Progenitor cell of endocrine pancreas (in vitro differentiated cells): ENCODE data around the gene FOXM1. TPM values are rescaled to one million over a fixed set of nuclear protein-coding genes. Genes with fewer than 3 reads are reported as not detected.

Experiments used
- DNase-seq: peaks from one replicate; pipeline ENCODE4 v3.0.0; 2021; ENCODE audit warnings: low spot score; ENCODE audit not compliant: unreplicated experiment
- H3K27ac Mint-ChIP-seq: 2 replicates; pipeline ENCODE4 v1.8.0; 2021; ENCODE audit warnings: mild to moderate bottlenecking, moderate library complexity, mixed read lengths
- H3K27me3 Mint-ChIP-seq: 2 replicates; pipeline ENCODE4 v1.8.0; 2021; ENCODE audit warnings: mixed read lengths
- H3K36me3 Mint-ChIP-seq: 2 replicates; pipeline ENCODE4 v1.8.0; 2022; ENCODE audit warnings: mixed read lengths; ENCODE audit not compliant: insufficient read depth
- H3K4me1 Mint-ChIP-seq: 2 replicates; pipeline ENCODE4 v1.8.0; 2021; ENCODE audit warnings: low read depth, mixed read lengths
- H3K4me3 Mint-ChIP-seq: 2 replicates; pipeline ENCODE4 v1.8.0; 2021; ENCODE audit warnings: low read depth, mild to moderate bottlenecking, moderate library complexity, mixed read lengths
- H3K9me3 Mint-ChIP-seq: 2 replicates; pipeline ENCODE4 v1.8.0; 2021; ENCODE audit warnings: low read depth, mixed read lengths
- CTCF ChIP-seq: fragments of 200-600 bp; sonication (generic); IDR thresholded peaks from one replicate; pipeline ENCODE4 v1.5.0; 2021; ENCODE audit warnings: antibody characterized with exemption, mild to moderate bottlenecking; ENCODE audit not compliant: unreplicated experiment
- total RNA-seq: library from RNA; stranded (reverse); gene quantifications from 2 replicates; pipeline ENCODE4 v1.2.1, GENCODE V29; 2021

Gene FOXM1
- total RNA-seq, 1 donor from 2014 or later, result 92.2 TPM

DNA sequence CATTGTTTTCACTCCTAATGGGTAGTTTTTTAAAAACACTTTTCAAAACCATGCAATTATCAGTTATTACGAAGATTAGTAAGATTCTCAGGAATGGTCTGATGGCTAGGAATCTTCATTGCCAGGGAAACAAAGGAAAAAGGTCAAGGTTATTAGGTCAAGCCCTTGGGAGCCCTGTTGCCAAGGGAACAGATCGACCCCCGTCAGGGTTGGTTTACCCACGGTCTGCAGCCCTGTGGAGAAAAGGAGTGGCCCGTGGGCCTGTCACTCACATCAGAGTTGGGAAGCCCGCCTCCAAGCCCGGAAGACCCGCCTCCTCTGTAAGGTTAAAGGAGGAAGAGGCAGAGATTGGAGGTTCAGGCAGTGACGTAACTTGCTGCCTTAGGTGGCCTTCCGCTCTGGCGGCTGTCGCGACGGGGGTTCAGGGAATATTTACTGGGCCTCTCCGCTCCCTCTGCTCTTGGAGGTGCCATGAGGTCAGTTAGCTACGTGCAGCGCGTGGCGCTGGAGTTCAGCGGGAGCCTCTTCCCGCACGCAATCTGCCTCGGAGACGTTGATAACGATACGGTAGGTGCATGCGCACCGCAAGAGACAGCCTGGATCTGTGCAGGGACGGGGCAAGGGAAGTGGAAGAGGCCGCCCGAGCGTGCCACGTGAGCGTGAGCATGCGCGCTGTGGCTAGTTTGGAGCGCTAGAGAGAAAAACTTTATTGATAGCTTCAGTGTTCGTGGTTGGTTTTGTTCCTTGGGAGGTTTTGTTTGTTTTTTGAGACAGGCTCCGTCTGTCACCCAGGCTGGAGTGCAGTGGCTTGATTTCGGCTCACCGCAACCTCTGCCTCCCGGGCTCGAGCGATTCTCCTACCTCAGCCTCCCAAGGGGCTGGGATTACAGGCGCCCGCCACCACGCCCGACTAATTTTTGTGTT is 64.4 kb downstream of the FOXM1 start, which contains the start of gene ITFG2:
ITFG2 (plus strand) TSS at position 379 of the 924 bp plus-strand sequence; CDS start at position 472, 93 bp downstream.
- Mint-ChIP-seq H3K4me3 (peak within 1 kb of the TSS; percentile 100), H3K9me3 (no peaks in the 10 kb centered on the region), H3K36me3 (peaks cover 7% of the 10 kb centered on the region), H3K4me1 (peaks cover 14% of the 10 kb centered on the region), H3K27me3 (no peaks in the 10 kb centered on the region), H3K27ac (peak within 1 kb of the TSS; percentile 100)
- no peak for TF ChIP-seq CTCF
- peak; percentile 98 for DNase-seq

DNA sequence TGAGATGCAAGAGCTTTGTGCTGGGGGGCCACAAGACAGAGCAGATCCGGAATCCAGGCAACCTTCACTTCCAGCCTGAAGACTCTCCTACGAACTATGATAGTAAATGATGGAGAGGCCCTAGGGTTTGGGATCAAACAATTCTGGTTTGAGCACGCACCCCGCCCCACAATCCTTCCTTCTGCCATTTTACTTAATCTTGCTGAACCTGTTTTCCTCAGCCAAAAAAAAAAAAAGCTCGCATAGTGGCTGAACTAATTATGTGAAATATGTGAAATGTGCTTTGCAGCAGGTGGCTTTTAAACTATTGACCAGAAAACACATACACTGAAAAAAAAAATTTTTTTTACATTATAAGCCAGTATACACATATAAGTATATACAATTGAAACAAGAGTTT is 65.2 kb downstream of the FOXM1 start:
- Mint-ChIP-seq H3K36me3 (peaks cover 4% of the 10 kb centered on the region), H3K27me3 (no peaks in the 10 kb centered on the region), H3K4me1 (peaks cover 14% of the 10 kb centered on the region), H3K9me3 (no peaks in the 10 kb centered on the region), H3K27ac (peak overlapping the region; percentile 66), H3K4me3 (peak overlapping the region; percentile 3)
- TF ChIP-seq CTCF, result no peak
- no peak for DNase-seq

Other genes with a start within 250 kb of the FOXM1 start
- 132 and 149 TPM in 2 replicates for gene FKBP4, start 82.2 kb downstream of the FOXM1 start, total RNA-seq
- gene ITFG2, start 64.5 kb downstream of the FOXM1 start, total RNA-seq, result 85.3 and 89.3 TPM in 2 replicates
- not detected in 2 replicates for gene NRIP2, start 42.1 kb downstream of the FOXM1 start, total RNA-seq
- gene TEX52, start 20.1 kb downstream of the FOXM1 start, total RNA-seq, result not detected in 2 replicates
- 54.3 and 57.7 TPM in 2 replicates for gene RHNO1, start within 50 bp of the FOXM1 start, total RNA-seq
- 31.3 and 35.1 TPM in 2 replicates for gene TULP3, start 13.7 kb upstream of the FOXM1 start, total RNA-seq
- gene TEAD4, start 82.2 kb upstream of the FOXM1 start, total RNA-seq, result 19.7 and 24.5 TPM in 2 replicates
- gene TSPAN9, start 200.2 kb upstream of the FOXM1 start, total RNA-seq, result 30.4 and 30.9 TPM in 2 replicates